ENCODE data around the gene FGD5. TPM values are rescaled to one million over a fixed set of nuclear protein-coding genes. Genes with fewer than 3 reads are reported as not detected.

The FGD5 gene
- total RNA-seq, 3 donors from 2014 or later (not counting 1 experiment from before 2014, with no cell fraction given): not detected

GRCh38 chr3:14797731-14798130 lies 21.0 kb upstream of the FGD5 start:
- DNase-seq (no peak), ATAC-seq (no peak)
- WGBS (ENCODE audit: insufficient coverage): 80% methylated on average over 4 of the region's 4 CpGs
- Histone ChIP-seq H3K4me1 (ENCODE audit: control insufficient read depth, insufficient read depth, low read length) (no peaks in the 10 kb centered on the region), H3K27me3 (ENCODE audit: control insufficient read depth, insufficient read depth, low read length) (no peaks in the 10 kb centered on the region), H3K9me3 (ENCODE audit: control insufficient read depth, insufficient read depth, low read length) (no peaks in the 10 kb centered on the region), H3K36me3 (ENCODE audit: control insufficient read depth, insufficient read depth, low read length) (no peaks in the 10 kb centered on the region), H3K27ac (ENCODE audit: low read length) (no peak overlapping the region), H3K4me3 (ENCODE audit: low read length) (no peak overlapping the region)
- no peak overlapping the region for H3K4me3 Mint-ChIP-seq
- no peak for TF ChIP-seq CTCF (IDR thresholded peaks at IDR 0.05)
- H3K4me1 Mint-ChIP-seq: no peaks in the 10 kb centered on the region
- no peaks in the 10 kb centered on the region for H3K36me3 Mint-ChIP-seq
- H3K27ac Mint-ChIP-seq: no peak overlapping the region
- H3K9me3 Mint-ChIP-seq: no peaks in the 10 kb centered on the region
- H3K27me3 Mint-ChIP-seq (ENCODE audit: low read depth in 2 of 2): peaks cover 5 to 11% of the 10 kb centered on the region in 2 donors
- intact Hi-C loops (cut with micrococcal nuclease): no loop called here

- Histone ChIP-seq H3K4me3 (ENCODE audit: low read length) (no peak overlapping the region), H3K27me3 (ENCODE audit: control insufficient read depth, insufficient read depth, low read length) (no peaks in the 10 kb centered on the region), H3K27ac (ENCODE audit: low read length) (no peak overlapping the region), H3K9me3 (ENCODE audit: control insufficient read depth, insufficient read depth, low read length) (no peaks in the 10 kb centered on the region), H3K4me1 (ENCODE audit: control insufficient read depth, insufficient read depth, low read length) (no peaks in the 10 kb centered on the region), H3K36me3 (ENCODE audit: control insufficient read depth, insufficient read depth, low read length) (no peaks in the 10 kb centered on the region)
- intact Hi-C loops (cut with micrococcal nuclease): no loop called here
- Mint-ChIP-seq H3K36me3 (no peaks in the 10 kb centered on the region), H3K9me3 (no peaks in the 10 kb centered on the region), H3K4me1 (peaks cover 0 to 4% of the 10 kb centered on the region in 2 donors), H3K27ac (no peak overlapping the region), H3K27me3 (ENCODE audit: low read depth in 2 of 2) (peaks cover 5 to 11% of the 10 kb centered on the region in 2 donors), H3K4me3 (no peak overlapping the region)
- ATAC-seq (no peak), DNase-seq (no peak)
- WGBS (ENCODE audit: insufficient coverage): 87% methylated on average over 6 of the region's 6 CpGs
- no peak for TF ChIP-seq CTCF (IDR thresholded peaks at IDR 0.05)
These were observed 20.5 kb upstream of the FGD5 start for GRCh38 chr3:14798231-14798630.

- TF ChIP-seq CTCF (IDR thresholded peaks at IDR 0.05): no peak
- H3K27me3 Mint-ChIP-seq (ENCODE audit: low read depth in 2 of 2): peaks cover 8 to 11% of the 10 kb centered on the region in 2 donors
These were observed 19.6 kb upstream of the FGD5 start for GRCh38 chr3:14799146-14799545.

GRCh38 chr3:14801031-14801430 lies 17.7 kb upstream of the FGD5 start:
- Histone ChIP-seq H3K36me3 (ENCODE audit: control insufficient read depth, insufficient read depth, low read length) (no peaks in the 10 kb centered on the region), H3K4me1 (ENCODE audit: control insufficient read depth, insufficient read depth, low read length) (no peaks in the 10 kb centered on the region), H3K9me3 (ENCODE audit: control insufficient read depth, insufficient read depth, low read length) (no peaks in the 10 kb centered on the region), H3K27me3 (ENCODE audit: control insufficient read depth, insufficient read depth, low read length) (no peaks in the 10 kb centered on the region), H3K4me3 (ENCODE audit: low read length) (no peak overlapping the region), H3K27ac (ENCODE audit: low read length) (no peak overlapping the region)
- 94% methylated on average over 9 of the region's 9 CpGs for WGBS (ENCODE audit: insufficient coverage)
- H3K4me3 Mint-ChIP-seq: no peak overlapping the region
- DNase-seq: no peak
- no peak for TF ChIP-seq CTCF (IDR thresholded peaks at IDR 0.05)
- no peaks in the 10 kb centered on the region for H3K9me3 Mint-ChIP-seq
- H3K4me1 Mint-ChIP-seq: peaks cover 0 to 18% of the 10 kb centered on the region in 2 donors
- no peak for ATAC-seq
- intact Hi-C loops (cut with micrococcal nuclease): no loop called here
- peaks cover 7 to 17% of the 10 kb centered on the region in 2 donors for H3K27me3 Mint-ChIP-seq (ENCODE audit: low read depth in 2 of 2)
- H3K36me3 Mint-ChIP-seq: no peaks in the 10 kb centered on the region
- no peak overlapping the region for H3K27ac Mint-ChIP-seq

More at GRCh38 chr3:14799146-14799545, 19.6 kb upstream of the FGD5 start:
- 92% methylated on average over 4 of the region's 4 CpGs for WGBS (ENCODE audit: insufficient coverage)
- intact Hi-C loops (cut with micrococcal nuclease): no loop called here
- Histone ChIP-seq H3K9me3 (ENCODE audit: control insufficient read depth, insufficient read depth, low read length) (no peaks in the 10 kb centered on the region), H3K4me1 (ENCODE audit: control insufficient read depth, insufficient read depth, low read length) (no peaks in the 10 kb centered on the region), H3K27ac (ENCODE audit: low read length) (no peak overlapping the region), H3K27me3 (ENCODE audit: control insufficient read depth, insufficient read depth, low read length) (no peaks in the 10 kb centered on the region), H3K36me3 (ENCODE audit: control insufficient read depth, insufficient read depth, low read length) (no peaks in the 10 kb centered on the region), H3K4me3 (ENCODE audit: low read length) (no peak overlapping the region)
- no peaks in the 10 kb centered on the region for H3K36me3 Mint-ChIP-seq
- DNase-seq: no peak
- H3K9me3 Mint-ChIP-seq: no peaks in the 10 kb centered on the region
- peaks cover 0 to 13% of the 10 kb centered on the region in 2 donors for H3K4me1 Mint-ChIP-seq
- ATAC-seq: no peak
- no peak overlapping the region for H3K27ac Mint-ChIP-seq
- no peak overlapping the region for H3K4me3 Mint-ChIP-seq

Measured in natural killer cell (primary cell).